NCI-H146 (cell line): ENCODE results near the gene ATAD1.
A peak's percentile ranks its signal among the peaks of the same experiment; 100 is the strongest.
"Not testable (repeated sequence)": the region's sequence is repeated elsewhere in the genome, so short reads cannot be mapped to it uniquely, and the experiment has no call there.

ENCODE experiments used
- DNase-seq: peaks from one replicate; lab custom pipeline; 2025; lab: John Stamatoyannopoulos, UW

Gene ATAD1

DNA sequence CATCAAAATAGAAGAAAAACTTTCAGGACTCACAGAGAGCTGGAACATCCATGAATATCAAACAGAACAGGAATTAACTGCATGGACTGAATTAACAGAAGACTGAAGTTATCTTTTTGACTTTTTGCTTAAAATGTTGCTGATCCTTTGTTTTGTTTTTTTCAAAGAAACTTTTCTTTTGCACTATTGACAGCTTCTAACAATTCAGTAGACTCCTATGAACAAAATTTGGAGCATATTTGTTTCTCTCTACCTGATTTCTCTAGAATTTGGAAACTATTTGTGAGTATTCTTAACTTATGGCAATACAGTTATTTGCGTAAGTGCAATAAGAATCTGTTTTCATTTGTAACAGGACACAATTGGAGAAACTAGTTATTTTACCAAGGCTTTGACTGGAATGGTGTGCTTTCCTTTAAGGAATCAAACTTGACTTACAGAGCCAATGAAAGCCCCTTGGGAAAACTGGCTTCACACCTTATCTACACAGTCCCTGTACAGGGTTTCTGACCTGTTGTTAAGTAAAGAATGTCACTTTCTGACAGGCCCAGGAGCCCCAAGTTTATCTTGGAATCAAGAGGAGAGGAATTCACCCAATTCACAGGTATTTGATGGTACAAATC, 16.1 kb downstream of the ATAD1 start:
- DNase-seq: not testable (repeated sequence)

DNA sequence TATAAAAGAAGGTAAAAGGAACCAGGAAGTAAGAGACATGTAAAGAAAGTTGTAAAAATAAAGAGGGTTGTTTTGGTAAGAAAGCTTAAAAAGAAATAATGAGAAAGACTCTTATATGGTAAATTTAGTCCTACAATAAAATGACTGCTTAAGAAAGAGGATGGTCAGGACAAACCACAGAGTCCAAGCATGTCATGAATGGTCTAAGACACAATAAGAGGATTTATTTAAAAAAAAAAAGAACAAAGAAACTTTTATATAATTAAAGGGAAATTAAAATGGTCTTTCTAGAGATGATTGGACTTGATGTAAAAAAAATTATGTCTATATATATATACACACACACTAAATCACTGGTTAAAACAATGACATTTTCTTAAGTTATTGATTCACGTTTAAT, 18.2 kb downstream of the ATAD1 start:
- no peak for DNase-seq

DNA sequence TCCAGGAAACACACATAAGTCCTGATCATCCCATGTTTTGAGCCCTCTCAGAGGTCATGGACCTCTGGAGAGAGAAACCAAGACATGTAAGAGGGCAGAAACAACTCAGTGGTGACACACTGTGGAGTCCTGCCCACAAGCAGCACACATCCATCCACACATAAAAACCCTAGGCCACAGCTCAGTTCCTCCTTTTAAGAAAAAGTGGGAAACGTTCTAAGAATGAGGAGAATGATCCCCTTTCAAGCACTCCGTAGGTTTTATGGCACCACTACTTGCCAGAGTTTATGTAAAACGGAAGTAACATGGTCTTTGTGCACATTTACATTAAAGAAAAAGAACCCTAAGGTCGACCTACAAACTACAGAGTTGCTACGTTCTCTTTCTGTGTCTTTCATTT, 19.9 kb downstream of the ATAD1 start:
- DNase-seq: no peak

DNA sequence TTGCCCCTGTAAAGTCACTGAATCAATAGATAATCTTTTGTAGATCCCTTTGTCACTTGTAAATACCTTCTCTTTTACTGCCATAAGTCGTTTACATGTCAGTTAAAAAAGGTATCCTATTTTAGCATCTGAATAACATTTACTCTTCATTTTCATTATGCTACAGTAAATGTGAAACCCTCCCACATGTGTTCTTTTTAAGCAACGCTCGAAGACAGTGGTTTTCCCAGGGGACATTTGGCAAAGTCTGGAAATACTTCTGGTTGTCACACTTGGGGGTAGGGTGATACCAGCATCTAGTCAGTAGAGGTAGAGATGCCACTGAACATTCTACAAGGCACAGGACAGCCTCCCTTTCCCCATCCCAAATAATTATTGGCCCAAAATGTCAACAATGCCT, 23.7 kb downstream of the ATAD1 start:
- DNase-seq: no peak

DNA sequence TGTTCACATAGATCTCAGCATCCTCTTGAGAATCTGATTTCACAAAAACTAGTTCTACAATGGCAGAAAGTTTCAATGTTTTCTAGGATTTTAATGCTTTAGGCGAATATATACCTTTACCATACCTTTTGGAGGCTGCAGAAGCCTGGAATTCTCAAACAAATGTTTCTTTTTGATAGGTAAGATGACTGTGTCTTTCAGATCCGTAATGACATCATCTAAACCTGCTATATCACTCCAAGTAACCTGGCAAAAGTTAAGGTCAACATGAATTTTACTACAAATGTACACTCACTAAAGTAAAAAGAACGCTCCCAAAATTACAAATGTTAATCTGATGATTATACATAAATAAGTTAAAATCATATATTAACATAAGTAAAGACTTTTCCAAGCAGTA, 27.8 kb downstream of the ATAD1 start:
- DNase-seq: no peak

DNA sequence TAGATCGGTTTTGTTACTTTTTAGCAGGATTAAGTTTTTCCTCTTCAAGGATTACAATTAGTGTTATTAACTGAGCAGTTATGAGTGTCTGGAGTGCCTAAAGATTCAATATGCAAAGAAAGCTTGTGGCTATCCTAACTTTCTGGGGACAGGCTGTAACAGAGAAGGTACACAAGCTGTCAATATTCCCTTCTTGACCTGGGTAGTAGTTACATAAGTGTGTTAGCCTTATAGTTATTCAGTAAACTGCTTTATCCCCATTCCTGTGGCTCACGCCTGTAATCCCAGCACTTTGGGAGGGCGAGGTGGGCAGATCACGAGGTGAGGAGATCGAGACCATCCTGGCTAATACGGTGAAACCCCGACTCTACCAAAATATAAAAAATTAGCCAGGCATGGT, 31.6 kb downstream of the ATAD1 start:
- DNase-seq: no peak

DNA sequence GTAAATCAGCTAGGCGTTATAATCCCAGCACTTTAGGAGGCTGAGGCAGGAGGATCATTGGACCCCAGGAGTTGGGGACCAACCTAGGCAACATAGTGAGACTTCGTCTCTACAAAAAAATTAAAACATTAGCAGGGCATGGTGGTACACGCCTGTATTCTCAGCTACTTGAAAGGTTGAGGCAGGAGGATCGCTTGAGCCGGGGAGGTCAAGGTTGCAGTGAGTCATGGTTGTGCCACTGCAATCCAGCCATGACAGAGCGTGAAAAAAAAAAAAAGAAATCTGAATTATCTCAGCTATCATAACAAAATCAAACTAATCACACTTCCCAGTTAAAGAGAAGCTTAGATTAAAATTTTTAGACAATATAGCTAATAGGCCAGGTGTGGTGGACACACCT, 35.3 kb downstream of the ATAD1 start:
- DNase-seq: no peak

DNA sequence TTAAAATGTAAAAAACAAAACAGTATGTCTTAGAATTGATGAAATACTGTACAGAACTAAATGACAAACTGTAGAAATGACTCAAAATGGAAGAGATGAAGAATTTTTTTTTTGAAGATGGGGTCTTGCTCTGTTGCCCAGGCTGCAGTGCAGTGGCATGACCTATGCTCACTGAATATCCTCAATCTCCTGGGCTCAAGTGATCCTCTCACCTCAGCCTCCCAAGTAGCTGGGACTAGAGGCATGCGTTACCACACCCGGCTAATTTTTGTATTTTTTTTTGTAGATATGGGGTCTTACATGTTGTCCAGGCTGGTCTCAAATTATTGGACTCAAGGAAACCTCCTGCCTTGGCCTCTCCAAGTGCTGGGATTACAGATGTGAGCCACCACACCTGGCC, 36.5 kb downstream of the ATAD1 start:
- DNase-seq: no peak

DNA sequence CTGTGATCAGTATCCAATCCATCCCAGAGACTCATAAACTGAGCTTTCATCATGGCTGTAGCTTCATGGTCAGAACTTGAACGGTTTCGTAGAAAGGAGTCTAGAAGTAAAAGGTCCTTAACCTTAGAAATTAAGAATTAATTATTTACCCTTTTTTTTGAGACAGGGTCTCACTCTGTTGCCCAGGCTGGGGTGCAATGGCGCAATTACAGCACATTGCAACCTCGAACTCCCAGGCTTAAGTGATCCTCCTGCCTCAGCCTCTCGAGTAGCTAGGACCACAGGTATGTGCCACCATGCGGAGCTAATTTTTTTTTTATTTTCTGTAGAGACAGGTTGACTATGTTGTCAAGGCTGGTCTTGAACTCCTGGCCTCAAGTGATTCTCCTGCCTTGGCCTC, 41.7 kb downstream of the ATAD1 start:
- DNase-seq: no peak

DNA sequence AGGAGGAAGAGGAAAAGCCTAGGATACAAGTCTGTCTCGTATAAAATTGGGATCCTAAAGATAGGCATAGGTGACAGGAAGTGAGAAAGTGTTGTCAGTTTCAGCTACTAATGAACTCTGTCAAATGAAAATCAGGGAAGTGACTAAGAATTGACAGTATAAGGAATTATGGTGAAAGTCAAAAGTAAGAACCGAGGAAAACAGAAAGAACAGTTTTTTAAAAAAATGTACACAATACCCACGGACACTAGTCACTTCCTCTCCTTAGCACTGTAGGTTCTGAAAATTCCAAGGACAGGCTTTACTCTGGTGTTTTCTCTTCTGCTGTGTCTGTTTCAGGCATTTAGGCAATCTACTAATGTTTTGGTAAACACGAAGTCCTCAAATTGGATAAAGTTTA, 42.3 kb downstream of the ATAD1 start:
- no peak for DNase-seq

DNA sequence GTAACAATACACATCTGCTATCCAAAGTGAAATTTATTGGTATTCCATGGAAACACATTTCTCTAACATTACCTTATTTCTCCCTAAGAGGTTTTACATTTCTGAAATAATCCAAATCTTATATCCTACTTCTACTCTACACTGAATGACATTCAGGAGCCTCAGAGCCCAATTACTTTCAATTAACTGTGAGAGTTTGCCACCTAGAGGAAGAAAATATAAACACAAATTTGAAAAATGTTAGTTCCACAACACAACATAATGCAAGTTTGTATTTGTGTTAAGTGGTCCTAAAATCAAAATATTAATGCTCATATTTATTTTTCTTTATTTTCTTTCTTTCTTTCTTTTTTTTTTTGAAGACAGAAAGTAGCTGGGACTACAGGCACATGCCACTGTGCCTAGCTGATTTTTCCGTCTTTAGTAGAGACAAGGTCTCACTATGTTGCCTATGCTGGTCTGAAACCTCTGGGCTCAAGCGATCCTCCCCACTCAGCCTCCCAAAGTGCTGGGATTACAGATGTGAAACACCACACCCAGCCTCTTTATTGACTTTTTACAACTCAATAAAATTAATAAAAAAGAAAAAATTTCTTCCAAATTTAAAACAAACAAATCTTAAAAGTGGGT, 46.0 kb downstream of the ATAD1 start:
- DNase-seq: peak; percentile 7

DNA sequence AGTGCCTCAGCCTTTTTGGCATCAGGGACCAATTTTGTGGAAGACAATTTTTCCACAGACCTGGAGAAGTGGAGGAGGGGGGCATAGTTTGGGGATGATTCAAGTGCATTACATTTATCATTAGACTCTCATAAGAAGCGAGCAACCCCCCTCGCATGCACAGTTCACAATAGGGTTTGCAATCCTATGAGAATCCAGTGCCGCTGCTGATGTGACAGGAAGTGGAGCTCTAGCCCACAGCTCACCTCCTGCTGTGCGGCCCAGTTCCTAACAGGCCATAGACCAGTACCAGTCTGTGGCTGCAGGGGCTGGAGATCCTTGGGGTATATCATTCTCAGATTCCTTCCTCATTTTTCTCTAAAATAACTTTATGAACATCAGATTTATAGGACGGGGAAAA, 50.8 kb downstream of the ATAD1 start:
- no peak for DNase-seq

DNA sequence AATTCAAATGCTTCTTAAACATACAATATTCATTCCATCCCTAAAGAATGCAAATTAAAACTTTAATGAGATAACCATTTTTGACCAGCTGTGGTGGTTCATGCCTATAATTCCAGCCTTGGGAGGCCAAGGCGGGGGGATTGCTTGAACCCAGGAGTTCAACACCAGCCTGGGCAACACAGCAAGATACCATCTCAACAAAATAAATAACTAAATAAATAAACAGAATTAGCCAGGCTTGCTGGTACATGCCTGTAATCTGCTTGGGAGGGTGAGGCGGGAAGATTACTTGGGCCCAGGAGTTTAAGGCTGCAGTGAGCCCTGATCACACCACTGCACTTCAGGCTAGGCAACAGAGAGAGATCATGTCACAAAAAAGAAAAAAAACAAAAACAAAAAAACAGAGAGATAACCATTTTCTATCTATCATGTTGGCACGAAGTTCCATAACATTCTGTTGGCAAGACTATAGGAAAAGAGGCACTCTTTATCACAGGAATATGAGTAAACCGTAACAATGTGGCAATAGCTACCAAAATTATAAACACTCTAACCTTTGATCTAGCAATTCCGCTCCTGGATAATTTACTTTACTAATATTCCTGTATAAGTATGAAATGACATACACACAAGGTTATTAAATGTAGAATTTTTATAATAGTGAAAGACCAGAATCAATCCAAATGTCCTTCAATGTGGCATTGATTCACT, 52.2 kb downstream of the ATAD1 start:
- DNase-seq: no peak

DNA sequence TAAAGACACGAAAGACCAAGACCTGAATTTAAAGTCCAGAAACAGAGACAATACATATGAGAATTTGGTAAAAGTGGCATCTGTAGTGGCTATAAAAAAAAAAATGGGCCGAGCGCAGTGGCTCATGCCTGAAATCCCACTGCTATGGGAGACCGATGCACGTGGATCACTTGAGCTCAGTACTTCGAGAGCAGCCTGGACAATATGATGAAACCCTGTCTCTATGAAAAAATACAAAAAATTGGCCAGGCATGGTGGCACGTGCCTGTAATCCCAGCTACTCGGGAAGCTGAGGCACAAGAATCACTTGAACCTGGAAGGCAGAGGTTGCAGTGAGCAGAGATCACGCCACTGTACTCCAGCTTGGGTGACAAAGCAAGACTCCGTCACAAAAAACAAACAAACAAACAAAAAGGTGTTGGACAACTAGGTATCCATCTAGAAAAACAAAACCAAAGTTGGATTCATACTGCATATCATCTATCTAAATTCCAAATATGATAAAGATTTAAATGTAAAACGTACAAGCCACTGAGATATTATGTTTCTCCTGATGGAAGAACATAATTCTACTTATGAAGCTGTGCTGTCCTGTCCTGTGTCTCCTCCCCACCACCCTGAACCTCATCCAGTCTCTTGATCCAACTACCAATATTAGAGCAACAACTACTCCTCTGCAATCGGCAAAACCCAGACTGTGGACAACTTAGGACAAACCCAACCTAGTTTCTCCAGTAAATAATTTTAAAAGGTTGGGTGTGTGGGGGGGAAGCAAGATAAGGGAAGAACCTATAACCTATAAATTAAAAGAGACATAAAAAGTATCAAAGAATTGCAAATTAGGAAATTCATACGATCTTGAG, 53.7 kb downstream of the ATAD1 start:
- no peak for DNase-seq

DNA sequence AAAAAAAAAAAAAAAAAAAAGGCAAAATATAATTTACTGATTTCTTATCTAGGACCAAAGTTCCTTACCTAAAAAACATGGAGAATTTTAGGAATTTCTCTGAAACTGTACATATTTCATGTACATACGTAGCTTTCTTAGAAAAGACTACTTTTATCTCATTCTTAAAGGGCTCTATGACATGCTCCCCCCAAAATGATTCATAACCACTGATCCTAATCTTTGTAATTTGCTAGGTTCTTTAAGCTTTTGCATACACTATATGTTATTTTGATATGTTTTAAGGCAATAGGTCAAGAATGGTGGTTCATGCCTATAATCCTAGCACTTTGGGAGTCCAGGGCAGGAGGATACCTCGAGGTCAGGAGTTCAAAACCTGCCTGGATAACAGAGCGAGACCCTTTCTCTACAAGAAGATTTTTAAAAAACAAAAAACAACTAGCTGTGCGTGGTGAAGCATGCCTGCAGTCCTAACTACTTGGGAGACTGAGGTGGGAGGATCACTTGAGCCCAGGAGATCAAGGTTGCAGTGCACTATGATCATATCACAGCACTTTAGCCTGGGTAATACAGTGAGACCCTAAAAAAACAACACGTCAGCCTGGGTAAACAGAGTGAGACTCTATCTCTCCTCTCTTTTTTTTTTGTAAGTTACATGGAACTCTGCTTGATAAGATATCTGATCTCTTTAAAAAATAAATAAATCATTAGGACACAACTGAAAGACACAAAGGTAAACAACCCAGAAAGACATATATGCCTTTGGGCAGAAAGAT, 54.8 kb downstream of the ATAD1 start:
- DNase-seq: no peak

DNA sequence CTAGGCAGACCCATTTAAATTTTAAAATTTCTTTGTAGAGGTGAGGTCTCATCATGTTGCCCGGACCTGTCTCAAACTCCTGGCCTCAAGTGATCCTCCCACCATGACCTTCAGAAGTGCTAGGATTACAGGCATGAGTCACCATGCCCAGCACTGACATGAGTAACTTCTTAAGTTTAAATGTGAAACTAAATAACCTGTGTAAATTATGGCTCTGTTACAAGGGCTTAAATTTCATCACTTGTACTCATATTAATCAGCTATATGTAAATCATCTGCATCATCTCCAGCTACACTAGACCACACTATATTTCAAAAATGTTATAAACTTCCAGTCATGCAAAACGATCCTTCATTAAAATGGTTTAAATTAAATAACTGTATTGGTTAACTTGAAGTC, 56.1 kb downstream of the ATAD1 start:
- no peak for DNase-seq

DNA sequence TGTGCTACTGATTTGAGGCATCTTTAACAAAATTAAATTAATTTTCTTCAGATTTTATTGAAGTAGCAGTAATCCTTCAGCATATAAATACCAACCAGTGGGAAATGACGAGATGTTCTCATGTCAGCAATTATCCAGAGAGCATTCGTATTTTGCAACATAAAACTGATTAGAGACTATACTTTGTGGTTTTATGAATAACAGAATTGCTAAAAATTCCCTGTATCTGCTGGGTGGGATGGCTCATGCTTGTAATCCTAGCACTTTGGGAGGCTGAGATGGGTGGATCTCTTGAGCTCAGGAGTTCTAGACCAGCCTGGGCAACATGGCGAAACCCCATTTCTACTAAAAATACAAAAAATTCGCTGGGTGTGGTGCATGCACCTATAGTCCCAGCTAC, 56.9 kb downstream of the ATAD1 start:
- DNase-seq: no peak

DNA sequence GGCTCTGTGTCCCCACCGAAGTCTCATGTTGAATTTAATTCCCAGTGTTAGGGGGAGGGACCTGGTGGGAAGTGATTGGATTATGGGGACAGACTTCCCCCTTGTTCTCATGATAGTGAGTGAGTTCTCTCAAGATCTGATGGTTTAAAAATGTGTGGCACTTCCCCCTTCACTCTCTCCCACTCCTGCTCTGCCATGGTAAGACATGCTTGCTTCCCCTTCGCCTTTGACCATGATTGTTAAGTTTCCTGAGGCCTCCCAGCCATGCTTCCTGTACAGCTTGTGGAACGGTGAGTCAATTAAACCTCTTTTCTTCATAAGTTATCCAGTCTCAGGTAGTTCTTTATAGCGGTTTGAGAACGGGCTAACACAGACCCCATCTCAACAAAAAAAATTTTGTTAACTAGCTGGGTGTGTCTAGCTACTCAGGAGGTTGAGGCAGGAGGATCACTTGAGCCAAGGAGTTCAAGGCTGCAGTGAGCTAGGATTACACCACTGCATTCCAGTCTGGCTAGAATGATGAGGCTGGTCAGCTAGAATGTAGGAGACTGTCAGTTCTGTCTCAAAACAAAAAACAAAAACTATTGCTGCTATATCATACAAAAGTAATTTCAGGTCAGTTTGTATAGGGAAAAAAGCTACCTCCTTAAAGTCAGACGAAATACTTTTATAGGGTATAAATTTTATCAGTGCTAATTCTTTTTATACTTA, 57.7 kb downstream of the ATAD1 start:
- DNase-seq: no peak

DNA sequence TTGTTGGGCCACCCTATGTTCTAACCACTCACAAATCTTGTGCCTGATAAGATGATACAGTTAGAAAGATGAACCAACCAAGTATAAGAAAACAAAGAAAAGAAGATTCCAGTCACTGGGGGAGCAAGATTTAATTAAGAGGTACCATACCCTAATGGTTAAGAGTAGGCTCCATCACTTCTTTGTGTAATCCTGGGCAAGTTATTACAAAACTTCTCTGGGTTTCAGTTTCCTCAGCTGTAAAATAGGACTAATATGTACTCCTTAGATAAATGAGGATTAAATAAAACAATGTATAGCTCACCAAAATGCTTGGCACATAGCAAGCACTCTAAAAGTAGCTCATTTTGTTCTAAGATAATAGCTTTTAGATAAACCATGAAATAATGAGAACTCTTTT, 58.5 kb downstream of the ATAD1 start:
- DNase-seq: no peak

DNA sequence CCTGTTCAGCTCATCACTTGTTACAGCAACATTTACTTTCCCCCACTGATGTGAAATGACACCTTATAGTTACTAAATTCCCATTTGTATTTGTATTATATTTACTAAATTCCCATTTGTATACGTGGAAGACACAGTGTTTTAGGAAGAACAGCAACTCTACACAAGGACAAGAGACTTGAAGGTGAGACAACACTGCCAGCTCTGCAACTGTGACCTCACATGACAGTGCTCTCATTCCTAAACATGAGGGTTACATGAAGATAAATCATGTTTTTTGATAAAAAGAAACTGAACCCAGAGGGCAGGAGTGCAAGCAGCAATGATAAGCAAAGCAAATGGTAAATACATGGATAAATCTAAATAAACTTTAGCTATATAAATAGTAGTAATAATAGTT, 60.3 kb downstream of the ATAD1 start:
- DNase-seq: no peak
